GM19467 (cell line): ENCODE data around the gene ANK3.

Source experiments
- ATAC-seq: cut with Tn5 transposase; IDR thresholded peaks from one replicate; pipeline ENCODE4 v1.9.1; 2021; ENCODE audit warnings: mild to moderate bottlenecking, moderate library complexity; ENCODE audit not compliant: unreplicated experiment

Gene ANK3

GRCh38 chr10:60380781-60381180 lies 8.9 kb downstream of the ANK3 start:
- ATAC-seq, result no peak

GRCh38 chr10:60377955-60378354 lies 11.7 kb downstream of the ANK3 start:
- no peak for ATAC-seq

- ATAC-seq, result no peak
Measured at GRCh38 chr10:60377042-60377352, 12.7 kb downstream of the ANK3 start.

- no peak for ATAC-seq
Measured at GRCh38 chr10:60376221-60377041, 13.2 kb downstream of the ANK3 start.

- no peak for ATAC-seq
Measured at GRCh38 chr10:60375293-60376004, 14.2 kb downstream of the ANK3 start.

- no peak for ATAC-seq
Measured at GRCh38 chr10:60374836-60375235, 14.8 kb downstream of the ANK3 start.

- ATAC-seq, result no peak
Measured at GRCh38 chr10:60372436-60372835, 17.2 kb downstream of the ANK3 start.

GRCh38 chr10:60369547-60369930 lies 20.1 kb downstream of the ANK3 start:
- no peak for ATAC-seq

GRCh38 chr10:60368875-60369546 lies 20.7 kb downstream of the ANK3 start:
- ATAC-seq, result no peak

GRCh38 chr10:60367901-60368300 lies 21.8 kb downstream of the ANK3 start:
- no peak for ATAC-seq

GRCh38 chr10:60367431-60367830 lies 22.2 kb downstream of the ANK3 start:
- no peak for ATAC-seq

- no peak for ATAC-seq
Measured at GRCh38 chr10:60367024-60367423, 22.7 kb downstream of the ANK3 start.

- no peak for ATAC-seq
Measured at GRCh38 chr10:60363187-60363586, 26.5 kb downstream of the ANK3 start.

GRCh38 chr10:60362461-60362860 lies 27.2 kb downstream of the ANK3 start:
- ATAC-seq, result no peak

GRCh38 chr10:60359066-60359465 lies 30.6 kb downstream of the ANK3 start:
- ATAC-seq, result no peak

- peak; percentile 92 for ATAC-seq
Measured at GRCh38 chr10:60358282-60358681, 31.4 kb downstream of the ANK3 start.

- no peak for ATAC-seq
Measured at GRCh38 chr10:60353519-60354258, 36.0 kb downstream of the ANK3 start.

- peak; percentile 67 for ATAC-seq
Measured at GRCh38 chr10:60352105-60352504, 37.6 kb downstream of the ANK3 start.

- ATAC-seq, result no peak
Measured at GRCh38 chr10:60351191-60351853, 38.4 kb downstream of the ANK3 start.

- ATAC-seq, result no peak
Measured at GRCh38 chr10:60350400-60350799, 39.3 kb downstream of the ANK3 start.

- no peak for ATAC-seq
Measured at GRCh38 chr10:60349426-60349825, 40.2 kb downstream of the ANK3 start.
